22Rv1 (cell line): ENCODE data around the gene KCNT1.
A peak's percentile ranks its signal among the peaks of the same experiment; 100 is the strongest.

ENCODE experiments used
- H3K27ac ChIP-seq: fragments of 450-650 bp; 2 replicates; pipeline ENCODE4 v1.5.1; 2017
- ZFX ChIP-seq: fragments of 450-650 bp; IDR thresholded peaks from 2 replicates; pipeline ENCODE4 v1.6.1; 2017; ENCODE audit warnings: antibody characterized with exemption, borderline replicate concordance
- TF ChIP-seq, protein P1 (sequence below): fragments of 450-650 bp; IDR thresholded peaks from 2 replicates; pipeline ENCODE4 v1.5.1; 2017; ENCODE audit warnings: mild to moderate bottlenecking

The KCNT1 gene

DNA sequence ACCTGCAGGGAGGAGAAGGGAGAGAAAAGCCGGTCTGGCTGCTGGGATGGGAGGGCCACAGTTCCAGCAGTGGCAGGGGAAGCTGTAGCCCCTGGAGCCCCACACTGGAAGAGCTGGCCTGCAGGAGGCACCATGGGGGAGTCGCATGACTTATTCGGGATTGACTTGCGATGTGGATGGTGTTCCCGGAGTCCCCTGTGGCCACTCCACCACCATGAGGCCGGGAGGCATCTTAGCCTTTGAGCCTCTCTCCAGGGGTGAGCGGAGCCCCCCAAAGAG is 92.0 kb downstream of the KCNT1 start:
- no peak overlapping the region for H3K27ac ChIP-seq
- TF ChIP-seq, protein P1, sequence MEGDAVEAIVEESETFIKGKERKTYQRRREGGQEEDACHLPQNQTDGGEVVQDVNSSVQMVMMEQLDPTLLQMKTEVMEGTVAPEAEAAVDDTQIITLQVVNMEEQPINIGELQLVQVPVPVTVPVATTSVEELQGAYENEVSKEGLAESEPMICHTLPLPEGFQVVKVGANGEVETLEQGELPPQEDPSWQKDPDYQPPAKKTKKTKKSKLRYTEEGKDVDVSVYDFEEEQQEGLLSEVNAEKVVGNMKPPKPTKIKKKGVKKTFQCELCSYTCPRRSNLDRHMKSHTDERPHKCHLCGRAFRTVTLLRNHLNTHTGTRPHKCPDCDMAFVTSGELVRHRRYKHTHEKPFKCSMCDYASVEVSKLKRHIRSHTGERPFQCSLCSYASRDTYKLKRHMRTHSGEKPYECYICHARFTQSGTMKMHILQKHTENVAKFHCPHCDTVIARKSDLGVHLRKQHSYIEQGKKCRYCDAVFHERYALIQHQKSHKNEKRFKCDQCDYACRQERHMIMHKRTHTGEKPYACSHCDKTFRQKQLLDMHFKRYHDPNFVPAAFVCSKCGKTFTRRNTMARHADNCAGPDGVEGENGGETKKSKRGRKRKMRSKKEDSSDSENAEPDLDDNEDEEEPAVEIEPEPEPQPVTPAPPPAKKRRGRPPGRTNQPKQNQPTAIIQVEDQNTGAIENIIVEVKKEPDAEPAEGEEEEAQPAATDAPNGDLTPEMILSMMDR: no peak
- TF ChIP-seq ZFX: no peak

DNA sequence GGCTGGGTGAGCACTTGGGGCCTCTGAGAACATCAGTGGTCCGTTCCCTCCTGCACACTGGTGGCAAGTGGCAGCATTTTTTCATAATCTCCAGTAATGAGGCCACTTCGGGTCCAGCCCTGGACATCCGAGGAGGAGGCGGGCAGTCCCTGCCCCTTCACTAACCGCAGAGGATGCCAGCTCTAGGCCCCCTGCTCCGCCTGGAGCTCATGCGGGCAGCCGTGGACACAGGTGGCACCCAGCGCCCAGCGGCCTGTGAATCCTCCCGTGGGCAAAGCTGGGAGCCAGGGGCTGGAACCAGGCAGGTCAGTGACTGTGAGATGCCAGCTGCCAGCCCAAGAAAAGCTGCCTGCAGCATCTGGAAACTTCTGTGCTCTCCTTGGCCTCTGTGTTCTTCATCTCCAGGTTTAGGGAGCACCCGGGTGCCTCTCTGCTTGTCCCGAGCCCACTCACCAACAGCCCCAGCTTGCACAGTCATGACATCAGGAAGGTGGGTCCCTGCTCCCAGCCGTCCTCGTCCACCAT is 92.4 kb downstream of the KCNT1 start:
- no peak for TF ChIP-seq ZFX
- TF ChIP-seq, protein P1: no peak
- no peak overlapping the region for H3K27ac ChIP-seq

GRCh38 chr9:135795391-135795790 is 93.4 kb downstream of the KCNT1 start:
- TF ChIP-seq, protein P1: no peak
- TF ChIP-seq ZFX: no peak
- no peak overlapping the region for H3K27ac ChIP-seq

GRCh38 chr9:135796784-135797485 is 95.0 kb downstream of the KCNT1 start:
- H3K27ac ChIP-seq: no peak overlapping the region
- TF ChIP-seq ZFX: no peak
- TF ChIP-seq, protein P1: no peak

DNA sequence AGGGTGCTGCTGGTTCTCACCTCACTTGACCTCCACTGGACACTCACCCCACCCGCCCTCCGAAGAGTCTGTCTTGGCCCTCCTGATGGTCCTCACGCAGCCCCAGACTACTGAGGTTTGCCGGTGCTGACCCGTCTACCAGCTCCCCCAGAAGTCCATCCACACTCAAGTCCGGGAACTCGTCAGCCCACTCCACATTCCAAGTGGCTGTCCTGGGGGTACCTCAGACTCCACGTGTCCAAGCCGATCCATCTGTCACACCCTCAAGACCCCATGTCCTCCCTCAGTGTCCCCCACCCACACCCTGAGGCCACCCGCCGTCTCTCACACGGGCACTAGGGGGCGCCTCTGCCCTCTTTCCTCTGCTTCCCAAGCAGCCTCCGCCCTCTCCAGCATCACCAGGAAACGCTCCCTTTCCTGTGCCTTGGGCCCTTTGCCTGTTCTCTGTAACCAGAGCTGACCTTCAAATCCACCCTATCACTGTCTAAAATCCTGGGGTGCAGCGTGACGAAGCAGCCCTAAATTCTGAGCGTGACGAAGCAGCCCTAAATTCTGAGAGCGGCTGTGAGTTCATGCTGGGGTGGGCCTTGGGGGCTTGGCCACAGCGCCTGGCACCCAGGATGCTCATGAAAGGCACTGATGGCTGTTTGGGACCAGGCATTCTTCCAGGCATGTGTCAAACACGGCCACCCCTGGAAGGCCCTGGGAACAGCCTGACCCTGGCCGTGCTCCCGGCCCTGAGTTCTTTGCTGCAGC is 95.7 kb downstream of the KCNT1 start:
- no peak for TF ChIP-seq ZFX
- TF ChIP-seq, protein P1: peak; percentile 83

DNA sequence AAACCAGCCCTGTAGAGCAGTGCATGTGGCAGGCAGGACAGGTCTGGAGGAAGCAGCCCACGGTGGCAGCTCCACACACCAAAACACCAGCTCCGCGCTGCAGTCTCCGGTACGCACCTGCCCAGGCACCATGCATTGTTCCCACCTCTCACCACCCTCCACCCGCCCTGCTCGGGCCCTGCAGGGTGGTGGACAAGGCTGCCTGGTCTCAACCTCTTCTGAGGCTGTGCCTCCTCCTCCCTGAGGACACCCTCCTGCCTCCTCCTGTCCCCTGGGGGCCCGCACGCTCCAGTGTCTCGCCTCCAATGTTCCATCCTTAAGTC is 96.2 kb downstream of the KCNT1 start:
- no peak for TF ChIP-seq ZFX
- TF ChIP-seq, protein P1: no peak
- no peak overlapping the region for H3K27ac ChIP-seq

More for the DNA sequence above, 95.7 kb downstream of the KCNT1 start:
- H3K27ac ChIP-seq: no peak overlapping the region

DNA sequence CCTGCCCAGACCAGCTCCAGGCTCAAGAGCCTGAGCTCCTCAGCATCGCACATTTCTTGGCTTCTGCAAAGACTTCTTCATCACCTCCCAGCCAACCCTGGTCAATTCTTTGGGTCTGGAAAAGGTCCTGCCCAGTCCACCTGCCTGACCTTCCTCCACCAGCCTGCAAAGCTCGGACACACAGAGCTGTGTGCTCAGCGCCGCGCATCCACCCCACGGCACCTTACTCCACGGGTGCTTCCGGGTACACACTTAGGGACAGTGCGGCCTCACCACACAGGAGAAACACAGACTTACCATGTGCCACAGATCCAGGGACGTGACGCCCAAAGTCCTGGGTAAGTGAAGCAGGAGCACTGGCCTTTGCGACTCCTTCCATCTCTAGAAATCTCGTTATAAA is 97.3 kb downstream of the KCNT1 start:
- no peak for TF ChIP-seq ZFX
- TF ChIP-seq, protein P1: no peak
- H3K27ac ChIP-seq: no peak overlapping the region
